HG02943 (cell line): ENCODE data around the gene TRIM52.

Experiments used
- ATAC-seq: cut with Tn5 transposase; IDR thresholded peaks from one replicate; pipeline ENCODE4 v1.9.1; 2021; ENCODE audit warnings: mild to moderate bottlenecking, low read depth, moderate library complexity; ENCODE audit not compliant: unreplicated experiment

Gene TRIM52

GRCh38 chr5:181259283-181259682 lies 1.7 kb downstream of the TRIM52 start:
- ATAC-seq = no peak

- ATAC-seq = no peak
Observed at GRCh38 chr5:181258576-181258975, 2.4 kb downstream of the TRIM52 start.

- no peak for ATAC-seq
Observed at GRCh38 chr5:181255836-181256578, 4.9 kb downstream of the TRIM52 start.

GRCh38 chr5:181255276-181255675 lies 5.7 kb downstream of the TRIM52 start:
- no peak for ATAC-seq

GRCh38 chr5:181248277-181248676 lies 12.7 kb downstream of the TRIM52 start:
- ATAC-seq = no peak

GRCh38 chr5:181246276-181247049 lies 14.5 kb downstream of the TRIM52 start:
- peak; percentile 32 for ATAC-seq

- no peak for ATAC-seq
Observed at GRCh38 chr5:181245427-181246275, 15.3 kb downstream of the TRIM52 start.

- peak; percentile 57 for ATAC-seq
Observed at GRCh38 chr5:181243564-181244343, 17.2 kb downstream of the TRIM52 start, which contains the start of gene RACK1. RACK1 (minus strand) TSS chr5:181243906; CDS start chr5:181243800, 106 bp downstream.

- ATAC-seq = peak; percentile 3
Observed at GRCh38 chr5:181243018-181243563, 17.9 kb downstream of the TRIM52 start.

- ATAC-seq = no peak
Observed at GRCh38 chr5:181242031-181242451, 18.9 kb downstream of the TRIM52 start.

GRCh38 chr5:181241393-181241975 lies 19.5 kb downstream of the TRIM52 start:
- ATAC-seq = no peak

GRCh38 chr5:181239062-181239663 lies 21.8 kb downstream of the TRIM52 start:
- no peak for ATAC-seq

- ATAC-seq = no peak
Observed at GRCh38 chr5:181237729-181238385, 23.1 kb downstream of the TRIM52 start.

GRCh38 chr5:181236954-181237641 lies 23.8 kb downstream of the TRIM52 start:
- ATAC-seq = no peak

GRCh38 chr5:181236471-181236870 lies 24.5 kb downstream of the TRIM52 start:
- no peak for ATAC-seq

- no peak for ATAC-seq
Observed at GRCh38 chr5:181235689-181236366, 25.1 kb downstream of the TRIM52 start.

GRCh38 chr5:181235323-181235688 lies 25.6 kb downstream of the TRIM52 start:
- ATAC-seq = no peak
